GM19397 (cell line): Measurements from ENCODE around the gene SMAD3.

Experiments used
- ATAC-seq: cut with Tn5 transposase; IDR thresholded peaks from one replicate; pipeline ENCODE4 v1.9.1; 2021; ENCODE audit warnings: mild to moderate bottlenecking, moderate library complexity; ENCODE audit not compliant: unreplicated experiment

Gene SMAD3

GRCh38 chr15:67158367-67158766 lies 93.0 kb downstream of the SMAD3 start:
- no peak for ATAC-seq

GRCh38 chr15:67161412-67161811 lies 96.0 kb downstream of the SMAD3 start:
- no peak for ATAC-seq

GRCh38 chr15:67161881-67162280 lies 96.5 kb downstream of the SMAD3 start:
- ATAC-seq = no peak

- ATAC-seq = no peak
Observed at GRCh38 chr15:67163180-67163579, 97.8 kb downstream of the SMAD3 start.

- ATAC-seq = no peak
Observed at GRCh38 chr15:67164401-67164791, 99.0 kb downstream of the SMAD3 start.

- no peak for ATAC-seq
Observed at GRCh38 chr15:67164811-67165253, 99.4 kb downstream of the SMAD3 start.

GRCh38 chr15:67165254-67166253 lies 100.2 kb downstream of the SMAD3 start:
- no peak for ATAC-seq

GRCh38 chr15:67166280-67167009 lies 101.0 kb downstream of the SMAD3 start:
- ATAC-seq = no peak

GRCh38 chr15:67167091-67167490 lies 101.7 kb downstream of the SMAD3 start:
- ATAC-seq = no peak

- no peak for ATAC-seq
Observed at GRCh38 chr15:67168694-67169093, 103.3 kb downstream of the SMAD3 start.

GRCh38 chr15:67170143-67170925 lies 104.9 kb downstream of the SMAD3 start:
- ATAC-seq = no peak

GRCh38 chr15:67171471-67171870 lies 106.1 kb downstream of the SMAD3 start:
- no peak for ATAC-seq

GRCh38 chr15:67172172-67172571 lies 106.8 kb downstream of the SMAD3 start:
- no peak for ATAC-seq

GRCh38 chr15:67173005-67173404 lies 107.6 kb downstream of the SMAD3 start:
- ATAC-seq = no peak

GRCh38 chr15:67173786-67174185 lies 108.4 kb downstream of the SMAD3 start:
- ATAC-seq = no peak

- ATAC-seq = no peak
Observed at GRCh38 chr15:67174446-67174845, 109.0 kb downstream of the SMAD3 start.

- no peak for ATAC-seq
Observed at GRCh38 chr15:67174864-67175573, 109.6 kb downstream of the SMAD3 start.

GRCh38 chr15:67175643-67176071 lies 110.3 kb downstream of the SMAD3 start:
- ATAC-seq = no peak

GRCh38 chr15:67176195-67176971 lies 111.0 kb downstream of the SMAD3 start:
- no peak for ATAC-seq

- ATAC-seq = no peak
Observed at GRCh38 chr15:67177752-67178151, 112.3 kb downstream of the SMAD3 start.
